Amygdala (tissue), 56 donors: Measurements from ENCODE around the gene DSCAM.

Experiments
- DNase-seq, 56 donors: peaks; one replicate each; lab custom pipeline; 2025; lab: John Stamatoyannopoulos, UW

Gene DSCAM

GRCh38 chr21:40841524-40842196 is 5.3 kb downstream of the DSCAM start:
- peak in 47 of 56 donors; percentile 19 to 74 (median 46) for DNase-seq

GRCh38 chr21:40840401-40841125 is 6.4 kb downstream of the DSCAM start:
- DNase-seq = no peak

DNA sequence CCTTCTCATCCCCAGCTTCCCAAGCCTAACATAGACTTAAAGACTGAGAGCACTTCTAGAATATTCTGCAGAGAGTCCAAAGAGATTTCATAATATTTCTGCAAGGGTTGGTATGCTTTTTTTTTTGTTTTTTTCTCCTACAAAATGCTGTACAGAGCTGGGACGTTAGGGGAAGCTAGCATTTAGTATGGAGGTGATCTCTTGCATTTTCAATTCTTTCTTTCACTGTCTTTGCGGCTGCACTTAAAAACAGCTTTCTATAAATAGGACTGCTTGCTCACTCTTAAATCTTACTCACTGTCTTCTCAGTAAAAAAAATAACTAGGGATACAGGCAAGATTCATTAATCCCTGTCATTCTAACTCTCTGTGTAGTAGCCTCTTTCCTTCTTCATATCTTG is 7.4 kb downstream of the DSCAM start:
- no peak for DNase-seq

- DNase-seq = no peak
These were observed 9.5 kb downstream of the DSCAM start for GRCh38 chr21:40837456-40837855.

DNA sequence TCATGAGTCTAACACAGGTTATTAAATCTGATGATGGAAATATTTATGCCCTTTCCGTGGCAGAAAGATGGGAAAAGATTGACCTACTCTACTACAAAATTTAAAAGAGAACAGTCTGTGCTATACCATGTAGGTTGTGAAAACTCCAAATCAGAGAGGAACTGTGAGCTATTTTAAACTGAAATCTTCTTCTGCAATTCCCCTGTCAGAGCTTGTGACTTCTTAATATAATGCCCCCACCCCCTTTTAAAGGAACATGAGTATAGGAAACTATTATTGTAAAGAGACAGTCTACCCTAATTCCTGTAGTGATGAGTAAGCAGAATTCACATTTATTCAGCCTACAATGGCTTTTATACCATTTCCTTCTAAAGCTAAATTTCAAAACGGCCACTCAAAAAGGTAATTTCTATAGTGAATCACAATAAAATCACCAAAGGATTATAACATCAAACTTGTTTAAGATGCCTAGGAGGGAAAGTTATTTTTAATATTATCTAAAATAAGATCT is 11.7 kb downstream of the DSCAM start:
- DNase-seq = no peak

GRCh38 chr21:40833184-40833583 is 13.8 kb downstream of the DSCAM start:
- no peak for DNase-seq

DNA sequence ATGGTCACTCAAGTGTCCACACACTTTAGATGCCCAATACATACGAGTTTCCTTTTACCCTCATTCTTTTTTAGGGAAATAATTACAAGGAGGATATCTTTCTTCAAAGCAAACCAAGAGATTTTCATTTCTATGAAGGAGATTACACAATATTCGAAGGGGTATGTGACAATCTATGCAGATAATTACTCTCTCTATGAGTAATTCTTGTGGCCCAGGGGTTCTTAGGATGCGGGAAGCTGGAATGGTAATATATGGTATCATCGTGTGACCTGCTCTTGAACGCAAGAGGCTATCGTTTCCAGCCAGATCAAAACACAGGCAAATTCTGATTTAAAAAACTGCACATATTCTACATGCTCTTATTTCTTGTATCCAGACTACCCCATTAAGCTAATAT is 14.6 kb downstream of the DSCAM start:
- no peak for DNase-seq

DNA sequence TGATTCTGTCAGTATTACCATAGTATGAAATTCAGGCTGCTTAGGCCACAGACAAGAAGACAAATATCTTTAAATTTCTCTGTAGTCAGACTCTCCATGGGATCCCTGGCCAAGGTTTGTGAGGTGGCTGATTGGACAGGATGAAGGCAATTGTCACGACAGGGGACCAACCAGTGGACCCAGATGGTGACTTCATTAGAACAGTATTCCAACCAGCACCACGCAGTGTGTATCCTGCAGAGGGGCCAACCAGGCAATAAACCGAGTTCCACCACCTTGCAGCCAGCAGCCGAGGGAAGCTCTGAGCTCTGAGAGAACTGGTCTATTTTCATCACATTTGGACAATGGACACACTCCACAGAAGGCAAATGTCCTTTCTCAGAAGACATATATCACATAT is 16.1 kb downstream of the DSCAM start:
- no peak for DNase-seq

- DNase-seq = no peak
These were observed 17.2 kb downstream of the DSCAM start for GRCh38 chr21:40829791-40830190.

DNA sequence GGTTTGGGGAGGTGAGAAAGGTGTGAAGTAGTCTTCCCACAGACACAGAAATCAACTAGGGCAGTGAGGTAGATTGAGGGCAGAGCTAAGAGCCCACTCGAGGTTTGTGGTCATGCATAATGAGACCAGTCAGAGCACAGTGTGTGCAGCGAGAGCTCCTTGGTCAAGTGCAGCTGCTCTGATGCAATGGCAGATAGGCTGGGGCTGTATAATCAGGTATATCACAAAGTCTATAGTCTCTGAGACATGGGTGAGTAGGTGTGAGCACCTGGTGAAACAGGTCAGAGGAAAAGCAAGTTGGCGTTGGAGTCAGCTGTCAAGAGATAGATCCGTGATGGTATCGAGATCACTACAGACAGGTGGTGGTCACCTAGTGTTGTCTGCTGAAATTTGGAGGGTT is 17.6 kb downstream of the DSCAM start:
- DNase-seq = no peak

- no peak for DNase-seq
These were observed 19.4 kb downstream of the DSCAM start for GRCh38 chr21:40827509-40827908.

- no peak for DNase-seq
These were observed 27.7 kb downstream of the DSCAM start for GRCh38 chr21:40819071-40819900.

DNA sequence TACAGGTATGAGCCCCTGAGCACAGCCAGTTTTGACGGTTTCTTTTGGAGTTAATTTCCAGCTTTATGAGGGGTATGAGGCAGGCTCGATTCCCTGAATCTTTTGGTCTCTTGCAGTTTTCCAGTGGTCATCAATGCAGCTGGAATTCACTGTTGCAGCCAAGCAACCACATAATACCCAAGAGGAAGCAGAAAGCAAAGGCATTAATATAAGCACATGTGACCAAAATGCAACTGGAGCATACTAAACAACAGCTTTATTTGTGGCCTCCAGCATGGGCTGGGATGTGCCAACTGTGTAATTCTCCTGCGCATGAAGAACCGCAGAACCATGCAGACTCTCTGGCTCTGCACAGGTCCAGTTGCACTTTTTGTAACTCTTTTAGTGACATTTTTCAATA is 33.0 kb downstream of the DSCAM start:
- DNase-seq = no peak

DNA sequence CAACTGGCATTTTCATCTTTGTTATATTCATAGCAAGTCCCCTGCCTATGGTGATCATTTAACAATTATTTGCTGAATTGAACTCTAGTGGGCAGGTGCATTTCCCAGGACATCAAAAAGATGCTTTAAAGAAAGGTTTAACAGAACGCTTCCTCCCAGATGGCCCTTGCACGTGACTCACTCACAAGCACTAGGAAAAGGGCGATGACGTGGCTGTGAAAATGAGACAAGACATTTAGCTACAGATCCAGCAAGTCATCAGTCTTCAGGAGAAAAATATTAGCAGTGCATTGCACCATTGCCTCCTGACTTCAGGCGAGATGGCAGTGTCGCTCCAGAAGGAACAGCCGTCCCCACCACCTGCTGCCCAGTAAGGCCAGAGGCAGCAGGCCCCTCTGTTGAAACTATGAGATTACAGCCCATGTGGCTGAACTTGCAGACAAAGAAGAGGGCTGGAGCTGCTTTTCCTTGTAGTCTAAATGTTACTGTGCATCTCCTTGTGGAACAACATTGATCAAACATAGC is 37.2 kb downstream of the DSCAM start:
- DNase-seq = peak in 1 of 56 donors; percentile 1

GRCh38 chr21:40803101-40803500 is 43.9 kb downstream of the DSCAM start:
- DNase-seq = no peak

- no peak for DNase-seq
These were observed 46.8 kb downstream of the DSCAM start for GRCh38 chr21:40800126-40800525.

DNA sequence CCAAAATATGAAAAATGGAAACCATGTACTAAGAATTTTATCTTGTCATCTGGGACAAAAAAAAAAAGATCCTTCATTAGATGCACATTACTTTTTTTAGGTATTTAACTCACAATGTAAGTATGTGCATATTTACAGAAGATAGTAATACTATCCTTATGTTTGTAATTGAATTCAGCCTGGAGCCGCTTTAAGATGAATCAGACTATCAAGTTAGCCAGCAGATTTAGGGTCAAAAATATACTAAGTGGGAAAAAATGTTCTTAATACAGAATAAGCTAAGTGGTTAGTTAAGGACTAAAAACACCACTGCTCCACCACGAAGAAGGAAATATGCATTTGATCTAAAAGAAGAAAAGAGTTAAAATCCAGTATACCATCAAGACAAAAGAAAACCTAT is 49.1 kb downstream of the DSCAM start:
- no peak for DNase-seq

- DNase-seq = no peak
These were observed 49.5 kb downstream of the DSCAM start for GRCh38 chr21:40797410-40797809.

DNA sequence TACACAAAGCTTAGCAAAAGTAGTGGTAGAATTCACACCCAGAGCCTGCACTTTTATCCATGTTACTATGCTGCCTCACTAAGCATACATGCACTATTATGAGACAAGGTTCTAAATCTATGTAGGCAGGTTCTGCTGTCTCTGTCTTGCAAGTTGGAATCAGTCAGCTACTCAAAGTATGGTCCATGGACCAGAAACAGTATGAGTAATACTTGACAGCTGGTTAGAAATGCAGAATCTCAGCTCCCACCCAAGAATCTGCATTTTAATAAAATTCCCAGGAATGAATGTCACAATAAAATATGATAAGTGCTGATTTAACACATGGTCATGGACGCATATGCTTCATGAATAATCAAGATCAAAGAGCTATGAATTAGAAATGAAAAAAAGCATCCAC is 50.5 kb downstream of the DSCAM start:
- DNase-seq = no peak

GRCh38 chr21:40795313-40795712 is 51.6 kb downstream of the DSCAM start:
- no peak for DNase-seq
